Measurements from ENCODE around the gene DSCAML1.

The DSCAML1 gene

DNA sequence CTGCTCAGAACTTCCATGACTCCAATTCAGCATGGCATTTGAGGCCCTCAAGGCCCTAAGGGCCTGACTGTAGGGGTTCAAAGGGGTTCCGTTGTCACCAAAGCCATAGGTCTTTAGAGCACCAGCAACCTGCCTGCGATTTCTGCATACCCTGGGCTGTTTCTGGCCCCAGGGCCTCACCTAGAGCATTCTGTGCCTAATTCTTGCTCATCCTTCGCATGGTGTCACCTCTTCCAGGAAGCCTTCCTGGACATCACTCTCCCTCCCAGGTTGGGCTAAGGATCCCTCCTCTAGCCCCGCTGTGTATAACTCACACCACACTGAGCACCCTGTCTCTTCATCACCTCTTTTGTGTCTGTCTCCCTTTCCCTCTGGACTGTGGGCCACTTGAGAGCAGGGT lies 275.0 kb downstream of the DSCAML1 start:
- Histone ChIP-seq H3K9me3 (ENCODE audit: low read length) (no peaks in the 10 kb centered on the region), H3K27me3 (ENCODE audit: control insufficient read depth in 1 of 2, insufficient read depth in 2 of 2, low read length in 2 of 2) (no peaks in the 10 kb centered on the region), H3K9ac (ENCODE audit: low read length) (no peak overlapping the region), H3K27ac (ENCODE audit: low read depth, low read length) (no peak overlapping the region), H3K4me3 (ENCODE audit: low read depth in 1 of 2, low read length in 2 of 2) (no peak overlapping the region), H3K36me3 (ENCODE audit: insufficient read depth, low read length) (peaks cover 6% of the 10 kb centered on the region), H3K4me1 (ENCODE audit: insufficient read depth, low read length) (no peaks in the 10 kb centered on the region)

DNA sequence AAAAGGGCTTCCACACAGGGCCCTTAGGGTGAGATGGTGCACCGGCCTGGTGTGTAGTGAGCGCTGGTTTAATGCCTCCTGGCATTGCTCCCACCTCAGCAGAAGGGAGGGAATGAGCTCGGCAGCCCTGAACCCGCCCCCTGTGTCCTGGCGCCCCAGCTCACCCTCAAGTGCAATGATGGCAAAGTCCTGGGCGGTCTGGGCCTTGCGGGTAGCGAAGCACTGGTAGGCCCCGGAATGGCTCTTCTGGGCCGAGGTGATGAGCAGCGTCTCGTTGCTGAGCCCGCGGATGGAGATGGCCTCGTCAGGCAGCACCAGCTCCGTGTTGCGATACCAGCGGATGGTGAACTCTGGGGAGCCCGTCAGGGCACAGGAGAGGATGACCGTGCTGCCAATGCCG lies 276.1 kb downstream of the DSCAML1 start:
- H3K27me3 ChIP-seq (ENCODE audit: control insufficient read depth in 1 of 2, insufficient read depth in 2 of 2, low read length in 2 of 2), result no peaks in the 10 kb centered on the region
- no peaks in the 10 kb centered on the region for H3K4me1 ChIP-seq (ENCODE audit: insufficient read depth, low read length)
- H3K9me3 ChIP-seq (ENCODE audit: low read length), result no peaks in the 10 kb centered on the region
- no peak overlapping the region for H3K9ac ChIP-seq (ENCODE audit: low read length)
- no peak overlapping the region for H3K27ac ChIP-seq (ENCODE audit: low read depth, low read length)
- H3K36me3 ChIP-seq (ENCODE audit: insufficient read depth, low read length), result peaks cover 6% of the 10 kb centered on the region
- H3K4me3 ChIP-seq (ENCODE audit: low read depth in 1 of 2, low read length in 2 of 2), result no peak overlapping the region

DNA sequence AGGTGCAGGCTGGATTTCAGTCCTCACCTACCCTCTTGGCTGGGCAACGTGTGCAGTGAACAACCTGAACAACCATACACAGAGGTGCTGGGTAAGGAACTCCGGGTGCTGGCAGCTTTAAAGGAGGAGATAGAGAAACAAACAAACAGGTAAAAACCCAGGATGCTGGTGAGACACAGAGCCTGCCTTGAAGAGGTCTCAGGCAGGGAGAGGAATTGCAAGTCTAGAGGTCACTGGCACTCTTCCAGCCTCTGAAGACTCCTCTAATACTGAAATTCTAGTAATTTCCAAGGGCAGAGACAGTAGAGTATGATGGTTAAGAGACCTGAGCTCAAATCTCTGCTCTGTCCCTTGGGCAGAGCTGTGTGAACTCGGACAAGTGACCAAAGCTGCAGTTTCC lies 276.8 kb downstream of the DSCAML1 start:
- no peaks in the 10 kb centered on the region for H3K9me3 ChIP-seq (ENCODE audit: low read length)
- H3K27ac ChIP-seq (ENCODE audit: low read depth, low read length), result no peak overlapping the region
- no peak overlapping the region for H3K9ac ChIP-seq (ENCODE audit: low read length)
- no peaks in the 10 kb centered on the region for H3K27me3 ChIP-seq (ENCODE audit: control insufficient read depth in 1 of 2, insufficient read depth in 2 of 2, low read length in 2 of 2)
- no peak overlapping the region for H3K4me3 ChIP-seq (ENCODE audit: low read depth in 1 of 2, low read length in 2 of 2)
- peaks cover 6% of the 10 kb centered on the region for H3K36me3 ChIP-seq (ENCODE audit: insufficient read depth, low read length)
- H3K4me1 ChIP-seq (ENCODE audit: insufficient read depth, low read length), result no peaks in the 10 kb centered on the region

DNA sequence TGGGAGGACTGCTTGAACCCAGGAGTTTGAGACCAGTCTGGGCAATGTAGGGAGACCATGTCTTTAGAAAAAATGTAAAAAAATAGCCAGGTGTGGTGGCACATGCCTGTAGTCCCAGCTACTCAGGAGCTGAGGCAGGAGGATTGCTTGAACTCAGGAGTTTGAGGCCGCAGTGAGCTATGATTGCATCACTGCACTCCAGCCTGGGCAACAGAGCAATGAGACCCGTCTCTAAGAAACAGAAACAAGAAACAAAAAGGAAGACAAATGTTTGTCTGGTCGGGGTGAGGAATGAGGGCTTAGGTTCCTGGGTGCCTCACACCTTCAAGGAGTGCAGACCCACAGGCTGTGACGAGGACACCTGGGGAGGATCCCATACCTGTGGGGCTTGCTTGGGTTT lies 277.4 kb downstream of the DSCAML1 start:
- H3K4me1 ChIP-seq (ENCODE audit: insufficient read depth, low read length), result no peaks in the 10 kb centered on the region
- H3K36me3 ChIP-seq (ENCODE audit: insufficient read depth, low read length), result peaks cover 6% of the 10 kb centered on the region
- no peak overlapping the region for H3K27ac ChIP-seq (ENCODE audit: low read depth, low read length)
- H3K4me3 ChIP-seq (ENCODE audit: low read depth in 1 of 2, low read length in 2 of 2), result no peak overlapping the region
- no peaks in the 10 kb centered on the region for H3K9me3 ChIP-seq (ENCODE audit: low read length)
- no peak overlapping the region for H3K9ac ChIP-seq (ENCODE audit: low read length)
- H3K27me3 ChIP-seq (ENCODE audit: control insufficient read depth in 1 of 2, insufficient read depth in 2 of 2, low read length in 2 of 2), result no peaks in the 10 kb centered on the region

DNA sequence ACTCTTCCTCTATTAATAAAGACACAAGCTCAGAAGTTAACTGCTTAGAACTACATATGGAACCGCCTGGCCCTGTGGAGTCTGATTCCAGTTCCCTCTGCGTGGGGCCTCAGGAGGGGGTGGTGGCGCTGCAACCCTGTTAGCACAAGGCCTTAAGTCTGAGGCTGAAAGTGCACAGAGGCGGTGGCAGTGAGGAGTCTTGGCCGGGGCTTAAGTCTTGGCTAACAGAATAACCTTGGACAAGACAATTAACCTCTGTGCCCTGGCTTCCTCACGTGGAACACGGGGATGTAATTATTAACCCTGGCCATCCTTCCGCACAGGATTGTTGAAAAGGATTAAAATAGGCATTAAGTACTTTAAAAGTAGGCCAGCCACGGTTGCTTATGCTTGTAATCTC lies 277.8 kb downstream of the DSCAML1 start:
- Histone ChIP-seq H3K27me3 (ENCODE audit: control insufficient read depth in 1 of 2, insufficient read depth in 2 of 2, low read length in 2 of 2) (no peaks in the 10 kb centered on the region), H3K9me3 (ENCODE audit: low read length) (no peaks in the 10 kb centered on the region), H3K4me3 (ENCODE audit: low read depth in 1 of 2, low read length in 2 of 2) (no peak overlapping the region), H3K4me1 (ENCODE audit: insufficient read depth, low read length) (no peaks in the 10 kb centered on the region), H3K9ac (ENCODE audit: low read length) (no peak overlapping the region), H3K27ac (ENCODE audit: low read depth, low read length) (no peak overlapping the region), H3K36me3 (ENCODE audit: insufficient read depth, low read length) (peaks cover 6% of the 10 kb centered on the region)

DNA sequence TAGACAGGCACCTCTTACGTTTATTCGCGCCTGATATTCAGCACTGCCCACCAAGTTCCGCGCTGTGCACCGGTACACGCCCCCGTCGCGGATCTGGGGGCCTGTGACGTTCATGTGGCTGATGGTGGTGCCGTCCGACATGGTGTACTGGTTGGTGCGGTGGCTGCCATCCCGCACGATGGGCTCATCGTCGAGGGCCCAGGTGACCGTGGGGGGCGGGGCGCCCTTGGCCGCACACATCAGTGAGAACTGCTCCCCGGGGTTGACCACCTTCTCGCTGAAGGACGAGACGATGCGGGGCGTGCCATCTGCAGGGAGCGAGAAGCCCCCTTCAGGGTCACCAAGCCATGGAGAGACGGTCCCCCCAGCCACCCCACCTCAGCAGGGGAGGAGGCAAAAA lies 278.6 kb downstream of the DSCAML1 start:
- H3K27ac ChIP-seq (ENCODE audit: low read depth, low read length), result no peak overlapping the region
- H3K9me3 ChIP-seq (ENCODE audit: low read length), result no peaks in the 10 kb centered on the region
- no peak overlapping the region for H3K9ac ChIP-seq (ENCODE audit: low read length)
- no peaks in the 10 kb centered on the region for H3K4me1 ChIP-seq (ENCODE audit: insufficient read depth, low read length)
- peaks cover 6% of the 10 kb centered on the region for H3K36me3 ChIP-seq (ENCODE audit: insufficient read depth, low read length)
- no peaks in the 10 kb centered on the region for H3K27me3 ChIP-seq (ENCODE audit: control insufficient read depth in 1 of 2, insufficient read depth in 2 of 2, low read length in 2 of 2)
- H3K4me3 ChIP-seq (ENCODE audit: low read depth in 1 of 2, low read length in 2 of 2), result no peak overlapping the region

DNA sequence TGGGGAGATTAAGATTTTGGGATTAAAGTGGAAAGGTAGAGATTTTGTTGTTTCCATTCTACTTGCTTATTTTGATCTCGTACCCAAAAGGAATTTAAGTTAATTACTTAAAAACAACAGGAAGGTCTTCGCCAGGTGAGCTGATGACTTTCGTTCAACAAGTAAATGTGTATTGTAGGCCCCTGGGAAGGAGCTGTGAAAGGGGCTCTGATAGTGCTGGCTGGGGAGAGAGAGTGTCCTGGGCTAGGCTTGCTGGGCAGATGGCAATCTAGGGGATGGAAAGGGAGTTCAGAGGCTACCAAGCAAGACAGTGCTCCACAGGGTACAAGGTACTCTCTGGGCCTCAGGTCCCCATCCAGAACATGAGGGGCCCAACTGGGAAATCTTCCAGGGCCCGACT lies 279.9 kb downstream of the DSCAML1 start:
- no peak overlapping the region for H3K27ac ChIP-seq (ENCODE audit: low read depth, low read length)
- no peak overlapping the region for H3K4me3 ChIP-seq (ENCODE audit: low read depth in 1 of 2, low read length in 2 of 2)
- peaks cover 6% of the 10 kb centered on the region for H3K36me3 ChIP-seq (ENCODE audit: insufficient read depth, low read length)
- H3K27me3 ChIP-seq (ENCODE audit: control insufficient read depth in 1 of 2, insufficient read depth in 2 of 2, low read length in 2 of 2), result no peaks in the 10 kb centered on the region
- no peaks in the 10 kb centered on the region for H3K4me1 ChIP-seq (ENCODE audit: insufficient read depth, low read length)
- H3K9ac ChIP-seq (ENCODE audit: low read length), result no peak overlapping the region
- H3K9me3 ChIP-seq (ENCODE audit: low read length), result no peaks in the 10 kb centered on the region

DNA sequence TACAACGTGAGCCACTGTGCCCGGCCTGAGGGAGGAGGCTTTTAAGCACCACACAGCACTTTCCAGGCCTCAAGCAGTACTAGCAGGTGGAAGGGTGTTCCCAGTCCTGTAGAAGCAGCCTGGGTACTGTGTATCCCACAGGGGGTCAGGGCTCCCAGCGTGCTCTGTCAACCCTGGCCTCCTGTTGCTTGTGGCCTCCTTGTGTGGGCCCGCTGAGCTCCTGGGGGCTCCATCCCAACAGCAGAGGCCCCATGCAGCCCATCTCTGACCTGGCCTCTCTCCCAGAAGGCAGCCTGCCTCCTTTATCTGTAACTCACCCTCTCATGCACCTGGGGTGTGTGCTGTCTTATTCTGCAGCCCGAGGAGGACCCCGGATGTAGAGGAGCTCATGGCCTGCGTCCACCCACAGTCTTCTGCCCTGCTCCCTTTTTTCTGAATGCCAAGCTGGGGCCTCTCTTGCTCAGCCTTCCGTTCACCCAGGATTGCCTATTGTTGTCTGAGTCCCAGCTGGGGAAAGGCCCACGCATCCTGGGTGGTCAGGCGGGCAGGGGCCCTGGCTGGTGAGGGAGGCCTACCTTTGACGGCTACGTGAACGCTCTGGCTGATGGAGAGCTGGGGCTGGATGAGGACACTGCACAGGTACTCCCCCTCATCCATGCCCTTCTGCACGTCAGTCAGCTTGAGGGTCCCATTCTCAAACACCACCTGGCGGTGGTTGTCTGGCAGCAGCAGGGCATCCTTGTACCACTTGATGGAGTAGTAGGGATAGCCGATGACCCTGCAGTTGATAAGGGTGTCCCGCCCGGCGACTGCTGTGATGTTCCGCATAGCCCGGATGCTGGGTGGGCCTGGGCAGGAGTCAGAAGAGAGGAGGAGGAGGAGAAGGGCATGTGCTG lies 280.9 kb downstream of the DSCAML1 start:
- H3K9me3 ChIP-seq (ENCODE audit: low read length), result no peaks in the 10 kb centered on the region
- H3K27me3 ChIP-seq (ENCODE audit: control insufficient read depth in 1 of 2, insufficient read depth in 2 of 2, low read length in 2 of 2), result no peaks in the 10 kb centered on the region
- no peak overlapping the region for H3K27ac ChIP-seq (ENCODE audit: low read depth, low read length)
- peaks cover 6% of the 10 kb centered on the region for H3K36me3 ChIP-seq (ENCODE audit: insufficient read depth, low read length)
- no peak overlapping the region for H3K9ac ChIP-seq (ENCODE audit: low read length)
- H3K4me1 ChIP-seq (ENCODE audit: insufficient read depth, low read length), result no peaks in the 10 kb centered on the region
- H3K4me3 ChIP-seq (ENCODE audit: low read depth in 1 of 2, low read length in 2 of 2), result no peak overlapping the region

DNA sequence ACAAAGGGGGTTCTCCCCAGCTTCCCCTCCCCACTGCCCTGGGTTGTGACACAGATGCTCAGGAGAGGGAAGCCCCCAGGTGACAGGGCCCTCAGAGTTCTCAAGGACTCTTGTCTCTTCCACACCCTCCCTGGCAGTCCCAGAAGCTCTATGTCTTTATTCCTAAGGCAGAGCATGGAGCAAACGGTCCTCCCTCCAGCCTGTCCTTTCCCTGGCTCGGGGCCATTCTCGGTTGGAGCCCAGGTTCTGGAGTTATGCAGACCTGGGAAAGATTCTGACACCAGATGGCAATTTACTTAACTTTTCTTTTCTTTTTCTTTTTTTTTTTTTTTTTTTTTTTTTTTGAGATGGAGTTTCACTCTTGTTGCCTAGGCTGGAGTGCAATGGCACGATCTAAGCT lies 282.8 kb downstream of the DSCAML1 start:
- no peaks in the 10 kb centered on the region for H3K9me3 ChIP-seq (ENCODE audit: low read length)
- no peak overlapping the region for H3K27ac ChIP-seq (ENCODE audit: low read depth, low read length)
- H3K27me3 ChIP-seq (ENCODE audit: control insufficient read depth in 1 of 2, insufficient read depth in 2 of 2, low read length in 2 of 2), result no peaks in the 10 kb centered on the region
- no peak overlapping the region for H3K9ac ChIP-seq (ENCODE audit: low read length)
- no peak overlapping the region for H3K4me3 ChIP-seq (ENCODE audit: low read depth in 1 of 2, low read length in 2 of 2)
- no peaks in the 10 kb centered on the region for H3K4me1 ChIP-seq (ENCODE audit: insufficient read depth, low read length)
- H3K36me3 ChIP-seq (ENCODE audit: insufficient read depth, low read length), result no peaks in the 10 kb centered on the region

DNA sequence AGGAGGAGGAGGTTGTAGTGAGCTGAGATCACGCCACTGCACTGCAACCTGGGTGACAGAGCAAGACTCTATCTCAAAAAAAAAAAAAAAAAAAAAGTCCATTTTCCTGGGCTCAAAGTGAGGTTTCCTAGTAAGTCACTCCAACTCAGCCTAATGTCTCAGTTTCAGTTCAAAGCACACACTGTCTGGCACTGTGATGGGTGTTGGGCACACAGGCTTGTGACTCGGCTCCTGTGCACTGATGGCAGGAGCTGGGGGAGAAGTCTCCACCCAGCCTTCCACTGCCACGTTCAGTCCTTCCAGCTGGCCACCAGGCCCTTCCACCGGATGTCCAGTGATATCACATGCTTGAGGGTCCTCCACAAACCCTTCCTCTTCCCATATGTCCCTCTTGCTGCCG lies 283.4 kb downstream of the DSCAML1 start:
- Histone ChIP-seq H3K4me1 (ENCODE audit: insufficient read depth, low read length) (no peaks in the 10 kb centered on the region), H3K9ac (ENCODE audit: low read length) (no peak overlapping the region), H3K36me3 (ENCODE audit: insufficient read depth, low read length) (no peaks in the 10 kb centered on the region), H3K27me3 (ENCODE audit: control insufficient read depth in 1 of 2, insufficient read depth in 2 of 2, low read length in 2 of 2) (no peaks in the 10 kb centered on the region), H3K27ac (ENCODE audit: low read depth, low read length) (no peak overlapping the region), H3K9me3 (ENCODE audit: low read length) (no peaks in the 10 kb centered on the region), H3K4me3 (ENCODE audit: low read depth in 1 of 2, low read length in 2 of 2) (no peak overlapping the region)

DNA sequence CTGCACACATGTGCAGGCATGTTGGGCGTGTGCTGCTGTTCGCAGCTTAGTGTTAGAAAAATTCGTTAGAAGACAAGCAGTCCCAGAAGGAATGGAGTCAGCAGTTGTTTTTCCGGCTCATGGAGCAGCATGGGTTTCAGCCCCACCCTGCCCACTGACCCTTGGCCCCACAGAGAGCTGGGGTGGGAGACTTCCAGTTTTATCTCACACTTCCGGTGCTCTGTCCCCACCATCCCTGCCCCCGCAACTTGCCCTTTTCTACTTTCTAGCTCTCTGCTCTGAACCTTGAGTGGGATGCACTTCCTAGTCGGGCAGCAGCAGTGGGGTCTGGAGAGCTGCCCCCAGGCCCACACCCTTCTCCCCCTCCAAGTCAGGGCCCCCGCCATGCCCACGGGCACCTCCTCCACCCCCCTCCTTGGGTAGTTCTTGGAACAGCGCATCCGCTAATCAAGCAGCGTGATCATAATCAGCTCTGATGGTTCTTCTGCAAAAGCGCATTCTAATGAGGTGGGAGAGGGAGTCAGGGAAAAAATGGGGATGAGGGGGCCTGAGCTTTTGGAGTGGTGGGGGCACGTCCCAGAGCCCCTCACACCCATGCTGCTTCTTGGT lies 285.0 kb downstream of the DSCAML1 start:
- Histone ChIP-seq H3K4me1 (ENCODE audit: insufficient read depth, low read length) (no peaks in the 10 kb centered on the region), H3K27ac (ENCODE audit: low read depth, low read length) (no peak overlapping the region), H3K27me3 (ENCODE audit: control insufficient read depth in 1 of 2, insufficient read depth in 2 of 2, low read length in 2 of 2) (no peaks in the 10 kb centered on the region), H3K9ac (ENCODE audit: low read length) (no peak overlapping the region), H3K36me3 (ENCODE audit: insufficient read depth, low read length) (no peaks in the 10 kb centered on the region), H3K4me3 (ENCODE audit: low read depth in 1 of 2, low read length in 2 of 2) (no peak overlapping the region), H3K9me3 (ENCODE audit: low read length) (no peaks in the 10 kb centered on the region)

DNA sequence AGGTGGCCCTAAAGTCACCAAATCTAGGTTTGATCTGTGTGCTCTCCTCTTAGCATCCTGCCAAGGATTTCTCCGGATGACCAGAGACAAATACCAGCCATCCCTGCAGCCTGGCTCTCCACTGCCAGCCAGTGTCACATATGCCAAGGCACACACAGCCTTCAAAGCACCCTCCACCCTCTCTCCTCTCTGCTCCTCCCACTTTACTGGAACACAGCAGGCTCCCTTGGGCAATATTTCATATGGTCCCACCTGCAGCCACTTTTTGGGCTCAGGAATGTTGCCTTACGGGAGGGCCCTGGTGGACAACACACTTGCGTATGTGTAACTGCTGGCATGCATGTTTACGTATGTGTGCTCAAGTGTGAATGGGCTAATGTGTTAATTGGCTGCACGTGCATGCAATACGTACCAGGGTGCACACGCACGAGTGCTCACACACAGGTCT lies 285.5 kb downstream of the DSCAML1 start:
- no peak overlapping the region for H3K4me3 ChIP-seq (ENCODE audit: low read depth in 1 of 2, low read length in 2 of 2)

More for the DNA sequence above, 285.5 kb downstream of the DSCAML1 start:
- H3K36me3 ChIP-seq (ENCODE audit: insufficient read depth, low read length), result no peaks in the 10 kb centered on the region
- no peak overlapping the region for H3K27ac ChIP-seq (ENCODE audit: low read depth, low read length)
- H3K27me3 ChIP-seq (ENCODE audit: control insufficient read depth in 1 of 2, insufficient read depth in 2 of 2, low read length in 2 of 2), result no peaks in the 10 kb centered on the region
- H3K9ac ChIP-seq (ENCODE audit: low read length), result no peak overlapping the region
- H3K4me1 ChIP-seq (ENCODE audit: insufficient read depth, low read length), result no peaks in the 10 kb centered on the region
- H3K9me3 ChIP-seq (ENCODE audit: low read length), result no peaks in the 10 kb centered on the region

Measured in muscle layer of colon (tissue), 2 donors.